ENCODE data around the gene MOV10. TPM values are rescaled to one million over a fixed set of nuclear protein-coding genes. Genes with fewer than 3 reads are reported as not detected.

The MOV10 gene
- total RNA-seq, 4 donors from 2014 or later, result 75.3 to 161 (median 143) TPM

DNA sequence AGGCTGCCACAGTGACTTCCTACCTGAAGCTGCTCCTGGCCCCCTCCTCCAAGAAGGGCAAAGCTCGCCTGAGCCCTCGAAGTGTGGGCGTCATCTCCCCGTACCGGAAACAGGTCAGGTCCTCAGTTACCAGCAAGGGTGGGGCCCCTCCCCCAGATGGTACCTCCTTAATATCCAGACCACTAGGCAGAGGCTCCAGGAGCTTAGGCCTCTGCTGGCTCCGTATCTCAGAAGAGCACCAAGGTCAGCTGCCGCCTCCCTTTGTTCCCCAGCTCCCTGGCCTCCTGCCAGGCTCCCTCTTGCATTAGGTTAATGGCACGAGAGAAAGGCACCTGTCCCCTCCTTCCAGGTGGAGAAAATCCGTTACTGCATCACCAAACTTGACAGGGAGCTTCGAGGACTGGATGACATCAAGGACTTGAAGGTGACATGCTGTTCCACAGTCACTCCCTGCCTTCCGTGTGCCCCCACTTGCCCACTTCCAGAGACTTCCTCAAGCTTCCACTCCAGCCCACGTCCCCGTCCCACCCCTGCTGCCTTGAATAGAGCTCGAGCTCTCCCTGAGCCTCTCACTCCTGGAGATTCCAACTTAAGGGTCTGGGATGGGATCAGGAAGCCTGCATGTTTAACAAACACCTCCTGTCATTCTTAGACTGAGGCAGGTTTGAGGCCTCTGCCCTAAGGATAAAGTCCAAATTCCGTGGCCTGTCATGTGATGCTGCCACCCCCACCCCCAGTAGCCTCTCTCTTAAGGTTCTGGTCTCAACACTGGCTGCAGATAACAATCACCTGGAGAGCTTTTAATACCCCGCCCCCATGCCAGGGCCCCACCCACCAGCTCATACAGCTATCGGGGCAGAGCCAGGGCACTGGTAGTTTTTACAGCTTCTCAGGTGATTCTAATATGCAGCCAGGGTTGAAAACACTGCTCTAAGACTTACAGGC lies 24.2 kb downstream of the MOV10 start:
- Histone ChIP-seq H3K4me1 (peaks cover 16 to 59% (median 19%) of the 10 kb centered on the region in 4 donors), H3K9me3 (no peaks in the 10 kb centered on the region), H3K36me3 (peaks cover 0 to 70% (median 0%) of the 10 kb centered on the region in 3 donors), H3K4me3 (peak overlapping the region in 2 of 4 donors; percentile 11 to 20), H3K27ac (peak overlapping the region in 3 of 4 donors; percentile 65 to 100 (median 93)), H3K27me3 (no peaks in the 10 kb centered on the region)
- peak; percentile 10 to 56 for TF ChIP-seq POLR2A (IDR thresholded peaks at IDR 0.05)
- TF ChIP-seq, protein P1, sequence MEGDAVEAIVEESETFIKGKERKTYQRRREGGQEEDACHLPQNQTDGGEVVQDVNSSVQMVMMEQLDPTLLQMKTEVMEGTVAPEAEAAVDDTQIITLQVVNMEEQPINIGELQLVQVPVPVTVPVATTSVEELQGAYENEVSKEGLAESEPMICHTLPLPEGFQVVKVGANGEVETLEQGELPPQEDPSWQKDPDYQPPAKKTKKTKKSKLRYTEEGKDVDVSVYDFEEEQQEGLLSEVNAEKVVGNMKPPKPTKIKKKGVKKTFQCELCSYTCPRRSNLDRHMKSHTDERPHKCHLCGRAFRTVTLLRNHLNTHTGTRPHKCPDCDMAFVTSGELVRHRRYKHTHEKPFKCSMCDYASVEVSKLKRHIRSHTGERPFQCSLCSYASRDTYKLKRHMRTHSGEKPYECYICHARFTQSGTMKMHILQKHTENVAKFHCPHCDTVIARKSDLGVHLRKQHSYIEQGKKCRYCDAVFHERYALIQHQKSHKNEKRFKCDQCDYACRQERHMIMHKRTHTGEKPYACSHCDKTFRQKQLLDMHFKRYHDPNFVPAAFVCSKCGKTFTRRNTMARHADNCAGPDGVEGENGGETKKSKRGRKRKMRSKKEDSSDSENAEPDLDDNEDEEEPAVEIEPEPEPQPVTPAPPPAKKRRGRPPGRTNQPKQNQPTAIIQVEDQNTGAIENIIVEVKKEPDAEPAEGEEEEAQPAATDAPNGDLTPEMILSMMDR (IDR thresholded peaks at IDR 0.05), result peak in 2 of 6 experiments; percentile 6 to 10
- DNase-seq, result peak in 2 of 3 donors; percentile 92 to 93

DNA sequence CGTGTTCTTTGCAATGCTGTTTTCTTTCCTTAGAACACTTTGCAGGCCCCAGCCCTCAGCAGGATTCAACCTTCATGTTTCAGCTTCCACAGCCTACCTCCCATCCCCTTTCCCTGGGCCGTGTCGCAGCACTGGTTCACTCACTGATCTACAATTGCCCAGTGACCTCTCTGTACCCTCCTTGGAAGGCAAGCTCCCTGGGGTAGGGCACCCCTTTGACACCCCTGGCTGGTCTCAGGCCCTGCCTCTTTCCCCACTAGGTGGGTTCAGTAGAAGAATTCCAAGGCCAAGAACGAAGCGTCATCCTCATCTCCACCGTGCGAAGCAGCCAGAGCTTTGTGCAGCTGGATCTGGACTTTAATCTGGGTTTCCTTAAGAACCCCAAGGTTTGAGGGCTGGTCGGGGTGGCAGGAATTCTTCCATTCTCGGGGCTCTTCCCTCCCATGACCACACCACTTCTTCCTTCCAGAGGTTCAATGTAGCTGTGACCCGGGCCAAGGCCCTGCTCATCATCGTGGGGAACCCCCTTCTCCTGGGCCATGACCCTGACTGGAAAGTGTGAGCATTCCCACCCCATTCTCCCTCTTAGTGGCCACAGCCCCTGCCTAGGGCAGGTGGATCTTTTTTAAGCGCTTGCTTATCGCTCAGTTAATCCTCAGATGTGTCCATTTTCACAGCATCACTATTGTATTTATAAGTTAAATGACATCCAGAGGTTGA lies 25.1 kb downstream of the MOV10 start:
- H3K27me3 ChIP-seq, result no peaks in the 10 kb centered on the region
- DNase-seq, result peak in 1 of 3 donors; percentile 46
- H3K36me3 ChIP-seq, result peaks cover 0 to 64% (median 0%) of the 10 kb centered on the region in 3 donors
- H3K4me1 ChIP-seq, result peaks cover 16 to 68% (median 19%) of the 10 kb centered on the region in 4 donors
- TF ChIP-seq, protein P1 (IDR thresholded peaks at IDR 0.05), result no peak
- no peak for TF ChIP-seq POLR2A (IDR thresholded peaks at IDR 0.05)
- no peaks in the 10 kb centered on the region for H3K9me3 ChIP-seq
- H3K27ac ChIP-seq, result peak overlapping the region; percentile 65 to 100 (median 84)
- no peak overlapping the region for H3K4me3 ChIP-seq

DNA sequence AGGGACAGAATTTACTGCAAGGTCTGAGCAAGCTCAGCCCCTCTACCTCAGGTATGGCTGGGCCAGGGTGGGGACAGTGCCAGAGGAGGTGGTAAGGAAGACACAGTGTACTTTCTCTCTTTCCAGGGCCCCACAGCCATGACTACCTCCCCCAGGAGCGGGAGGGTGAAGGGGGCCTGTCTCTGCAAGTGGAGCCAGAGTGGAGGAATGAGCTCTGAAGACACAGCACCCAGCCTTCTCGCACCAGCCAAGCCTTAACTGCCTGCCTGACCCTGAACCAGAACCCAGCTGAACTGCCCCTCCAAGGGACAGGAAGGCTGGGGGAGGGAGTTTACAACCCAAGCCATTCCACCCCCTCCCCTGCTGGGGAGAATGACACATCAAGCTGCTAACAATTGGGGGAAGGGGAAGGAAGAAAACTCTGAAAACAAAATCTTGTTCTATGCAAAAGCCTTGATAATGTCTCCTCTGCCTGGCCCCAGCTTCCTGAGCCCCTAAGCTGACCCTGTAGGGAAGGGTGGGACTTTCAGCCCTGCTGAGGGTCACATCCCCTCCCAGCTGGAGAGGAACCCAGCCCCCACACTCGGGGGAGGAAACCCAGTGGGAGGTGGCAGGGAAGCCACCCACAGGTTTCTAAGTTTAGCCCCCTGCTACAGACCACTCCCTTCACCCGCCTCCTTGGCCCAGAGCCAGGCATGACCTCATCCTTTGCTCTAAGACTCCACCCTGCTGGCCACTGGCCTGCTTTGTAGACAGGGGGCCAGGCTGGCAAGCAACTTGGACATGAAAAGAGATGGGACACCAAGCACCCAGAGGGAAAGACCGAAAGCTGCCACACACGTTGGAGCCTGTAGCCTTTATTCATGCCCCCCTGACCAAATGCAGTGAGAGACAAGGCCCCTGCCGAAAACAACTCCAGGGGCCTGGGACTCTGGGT lies 26.1 kb downstream of the MOV10 start:
- Histone ChIP-seq H3K27me3 (no peaks in the 10 kb centered on the region), H3K36me3 (peaks cover 0 to 54% (median 0%) of the 10 kb centered on the region in 3 donors), H3K9me3 (no peaks in the 10 kb centered on the region), H3K4me3 (peak overlapping the region in 2 of 4 donors; percentile 4 to 9), H3K27ac (peak overlapping the region; percentile 65 to 100 (median 84)), H3K4me1 (peaks cover 16 to 73% (median 21%) of the 10 kb centered on the region in 4 donors)
- DNase-seq, result peak; percentile 82 to 96 (median 94)
- peak in 1 of 2 donors; percentile 37 for TF ChIP-seq POLR2A (IDR thresholded peaks at IDR 0.05)
- TF ChIP-seq, protein P1 (IDR thresholded peaks at IDR 0.05), result peak in 3 of 6 experiments; percentile 32 to 53 (median 48)

DNA sequence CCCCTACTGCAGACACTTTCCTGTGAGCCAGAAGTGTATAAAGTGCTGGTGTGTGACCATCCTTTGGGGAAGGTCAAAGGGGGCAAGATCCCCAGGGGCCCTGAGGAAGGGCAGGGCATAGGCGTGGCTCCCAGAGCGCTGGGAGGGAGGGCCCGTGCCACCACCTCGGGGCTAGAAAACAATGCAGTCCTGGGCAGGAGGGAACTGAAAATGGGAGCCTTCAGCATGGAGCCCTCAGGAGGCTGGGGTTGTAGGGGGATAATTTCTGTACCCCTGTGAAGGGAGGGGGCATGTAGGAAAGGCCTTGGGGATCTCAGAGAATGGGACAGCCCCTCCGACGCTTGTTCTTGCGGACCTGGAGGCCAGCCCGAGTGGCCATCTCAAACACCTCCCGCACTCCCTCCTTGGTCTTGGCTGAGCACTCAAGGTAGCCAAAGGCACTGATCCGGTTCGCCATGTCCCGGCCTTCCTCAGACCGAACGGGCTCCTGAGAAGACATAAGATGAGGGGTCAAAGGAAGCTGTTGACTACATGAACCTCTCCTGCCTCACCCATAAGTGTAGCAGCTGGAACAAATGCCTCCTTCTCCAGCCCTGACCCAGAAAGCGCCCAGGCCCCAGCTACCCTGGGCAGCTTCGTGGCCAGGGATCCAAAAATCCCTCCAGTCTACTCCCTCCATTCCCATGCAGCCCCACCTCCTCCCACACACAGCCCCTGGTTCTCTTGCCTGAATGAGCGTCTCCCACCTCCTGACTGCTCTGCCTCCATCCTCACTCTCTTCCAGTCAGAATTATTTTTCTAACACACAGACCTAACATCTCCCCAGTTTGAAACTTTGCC lies 27.0 kb downstream of the MOV10 start:
- peak in 1 of 3 donors; percentile 44 for DNase-seq
- H3K27me3 ChIP-seq, result no peaks in the 10 kb centered on the region
- H3K4me1 ChIP-seq, result peaks cover 16 to 78% (median 24%) of the 10 kb centered on the region in 4 donors
- peaks cover 0 to 46% (median 0%) of the 10 kb centered on the region in 3 donors for H3K36me3 ChIP-seq
- TF ChIP-seq POLR2A (IDR thresholded peaks at IDR 0.05), result no peak
- TF ChIP-seq, protein P1 (IDR thresholded peaks at IDR 0.05), result no peak
- peak overlapping the region in 1 of 4 donors; percentile 9 for H3K4me3 ChIP-seq
- no peaks in the 10 kb centered on the region for H3K9me3 ChIP-seq
- peak overlapping the region; percentile 65 to 100 (median 84) for H3K27ac ChIP-seq
